SK-N-SH (cell line): Measurements from ENCODE around the gene RASA3. TPM values are rescaled to one million over a fixed set of nuclear protein-coding genes. Genes with fewer than 3 reads are reported as not detected.

Source experiments
- CTCF ChIA-PET: fragments of 300-600, 350-600 bp; formaldehyde crosslinking; extraction: SDS; loops from one replicate; lab custom pipeline; 2021; lab: Yijun Ruan, JAX
- POLR2A ChIA-PET: fragments of 350-600 bp; sonication (Branson Sonifier 250); formaldehyde crosslinking; extraction: SDS; loops from one replicate; lab custom pipeline; 2020; ENCODE audit warnings: antibody characterized with exemption, inconsistent platforms; lab: Yijun Ruan, JAX
- DNase-seq: peaks from one replicate; pipeline ENCODE4 v3.0.0; 2012
- H2AFZ ChIP-seq: fragments of 200-600 bp; sonication (generic); 2 replicates; pipeline ENCODE4 v1.8.1; 2016; ENCODE audit warnings: antibody characterized with exemption, mild to moderate bottlenecking, low read depth
- H3F3A ChIP-seq: fragments of 200-600 bp; sonication (generic); replicated peaks from 2 replicates; pipeline ENCODE3; 2016; ENCODE audit warnings: antibody characterized with exemption, mild to moderate bottlenecking; ENCODE audit not compliant: insufficient read depth
- H3K27ac ChIP-seq, 2 experiments: fragments of 200-500 bp in 1 of 2; fragments of 200-600 bp in 1 of 2; sonication (Bioruptor generic) in 1 of 2; sonication (generic), shearing (Covaris generic) in 1 of 2; 2 replicates each; pipeline versions ENCODE4 v1.5.1 to v1.6.1; 2014 to 2016; ENCODE audit warnings: low read depth in 2 of 2, inconsistent platforms in 1 of 2, low read length in 1 of 2, mild to moderate bottlenecking in 1 of 2, mixed read lengths in 1 of 2
- H3K27me3 ChIP-seq: fragments of 200-600 bp; sonication (generic), shearing (Covaris generic); 2 replicates; pipeline ENCODE4 v1.6.1; 2016; ENCODE audit warnings: mixed run types; ENCODE audit not compliant: insufficient read depth
- H3K36me3 ChIP-seq, 2 experiments: fragments of 200-500 bp in 1 of 2; fragments of 200-600 bp in 1 of 2; sonication (Bioruptor generic) in 1 of 2; sonication (generic) in 1 of 2; replicated peaks in 1 of 2; 2 replicates each; pipeline versions ENCODE3 to v1.5.1; 2014 to 2016; ENCODE audit warnings: low read length in 1 of 2, mild to moderate bottlenecking in 1 of 2; ENCODE audit not compliant: insufficient read depth in 2 of 2, control insufficient read depth in 1 of 2
- H3K4me1 ChIP-seq, 2 experiments: fragments of 200-500 bp in 1 of 2; fragments of 200-600 bp in 1 of 2; sonication (Bioruptor generic) in 1 of 2; sonication (generic), shearing (Covaris generic) in 1 of 2; 2 replicates each; pipeline versions ENCODE4 v1.5.1 to v1.6.1; 2014 to 2016; ENCODE audit warnings: low read depth in 1 of 2, low read length in 1 of 2, mixed run types in 1 of 2; ENCODE audit not compliant: insufficient read depth in 2 of 2, control insufficient read depth in 1 of 2
- H3K4me2 ChIP-seq: fragments of 200-600 bp; sonication (generic), shearing (Covaris generic); 2 replicates; pipeline ENCODE4 v1.6.1; 2017; ENCODE audit warnings: mixed run types
- H3K4me3 ChIP-seq, 2 experiments: fragments of 200-500 bp in 1 of 2; fragments of 200-600 bp in 1 of 2; sonication (Bioruptor generic) in 1 of 2; sonication (generic), shearing (Covaris generic) in 1 of 2; 2 replicates each; pipeline versions ENCODE4 v1.5.1 to v1.8.1; 2014 to 2016; ENCODE audit warnings: low read depth in 2 of 2, inconsistent platforms in 1 of 2, low read length in 1 of 2, mild to moderate bottlenecking in 1 of 2, mixed read lengths in 1 of 2, moderate library complexity in 1 of 2
- H3K79me2 ChIP-seq: fragments of 200-600 bp; sonication (generic); 2 replicates; pipeline ENCODE4 v1.8.1; 2017; ENCODE audit warnings: mild to moderate bottlenecking; ENCODE audit not compliant: insufficient read depth
- H3K9ac ChIP-seq: fragments of 200-600 bp; sonication (generic); 2 replicates; pipeline ENCODE4 v1.6.1; 2017; ENCODE audit warnings: mixed run types
- H3K9me2 ChIP-seq: fragments of 200-600 bp; sonication (generic); 2 replicates; pipeline ENCODE4 v1.6.1; 2017; ENCODE audit warnings: mixed run types
- H3K9me3 ChIP-seq: fragments of 200-600 bp; sonication (generic); 2 replicates; pipeline ENCODE4 v1.6.1; 2017; ENCODE audit warnings: mixed run types, mild to moderate bottlenecking, moderate library complexity
- H4K20me1 ChIP-seq: fragments of 200-600 bp; sonication (generic); 2 replicates; pipeline ENCODE4 v1.6.1; 2017; ENCODE audit warnings: mild to moderate bottlenecking, mixed run types; ENCODE audit not compliant: insufficient read depth
- CTCF ChIP-seq: fragments of 200-600 bp; sonication (generic); IDR thresholded peaks from 2 replicates; pipeline ENCODE4 v1.6.1; 2017; ENCODE audit warnings: antibody characterized with exemption, mild to moderate bottlenecking, moderate library complexity
- GABPA ChIP-seq: IDR thresholded peaks from 2 replicates; pipeline ENCODE4 v1.4.0; 2012; ENCODE audit warnings: low read depth, mild to moderate bottlenecking
- MEF2A ChIP-seq: IDR thresholded peaks from 2 replicates; pipeline ENCODE4 v1.4.0; 2012; ENCODE audit warnings: low read depth, borderline replicate concordance
- MXI1 ChIP-seq: IDR thresholded peaks from 2 replicates; pipeline ENCODE4 v1.6.1; 2012; ENCODE audit warnings: mild to moderate bottlenecking, low read depth, low read length, improper control_type of control experiment
- NRF1 ChIP-seq: IDR thresholded peaks from 2 replicates; pipeline ENCODE4 v1.6.1; 2012; ENCODE audit warnings: low read depth, mild to moderate bottlenecking, low read length
- POLR2AphosphoS5 ChIP-seq: IDR thresholded peaks from 2 replicates; pipeline ENCODE4 v1.6.1; 2012; ENCODE audit warnings: low read depth, low read length
- RAD21 ChIP-seq: IDR thresholded peaks from 2 replicates; pipeline ENCODE4 v1.6.1; 2012; ENCODE audit warnings: mild to moderate bottlenecking, low read length
- RXRA ChIP-seq: IDR thresholded peaks from 2 replicates; pipeline ENCODE4 v1.4.0; 2012; ENCODE audit warnings: low read depth, mild to moderate bottlenecking, borderline replicate concordance
- SIN3A ChIP-seq: IDR thresholded peaks from 2 replicates; pipeline ENCODE4 v1.6.1; 2012; ENCODE audit warnings: low read depth, mild to moderate bottlenecking, low read length, moderate library complexity, borderline replicate concordance
- SMC3 ChIP-seq: IDR thresholded peaks from 2 replicates; pipeline ENCODE4 v1.6.1; 2012; ENCODE audit warnings: low read depth, low read length, improper control_type of control experiment
- TAF1 ChIP-seq: IDR thresholded peaks from 2 replicates; pipeline ENCODE4 v1.6.1; 2012; ENCODE audit warnings: low read depth, mild to moderate bottlenecking, low read length, moderate library complexity, borderline replicate concordance
- TCF12 ChIP-seq: IDR thresholded peaks from 2 replicates; pipeline ENCODE4 v1.4.0; 2012
- USF1 ChIP-seq: IDR thresholded peaks from 2 replicates; pipeline ENCODE4 v1.4.0; 2012; ENCODE audit warnings: low read depth, borderline replicate concordance
- USF2 ChIP-seq: fragments of 150-350 bp; IDR thresholded peaks from 2 replicates; pipeline ENCODE4 v1.6.1; 2017; ENCODE audit warnings: antibody characterized with exemption, low read length, low read depth, borderline replicate concordance
- WGBS: methylation state at CpG from one replicate; pipeline ENCODE4 v1.1.6; 2017; ENCODE audit warnings: low lambda C conversion rate; 5-methylcytosine and 5-hydroxymethylcytosine counted together
- polyA plus RNA-seq, 3 experiments: library from polyadenylated mRNA; depleted of rRNA; stranded (reverse); fragments of >200 nt; gene quantifications; 2 replicates each; pipeline ENCODE4 v1.2.3, GENCODE V29; 2012

The RASA3 gene
- polyA plus RNA-seq (2012; rRNA removed) = 23.9 and 25.1 TPM in 2 replicates
- 17.3 and 20.8 TPM in 2 replicates for polyA plus RNA-seq (2012; cell fraction: cytosol; rRNA removed)
- 26.8 and 31.9 TPM in 2 replicates for polyA plus RNA-seq (2012; cell fraction: nucleus; rRNA removed)

DNA sequence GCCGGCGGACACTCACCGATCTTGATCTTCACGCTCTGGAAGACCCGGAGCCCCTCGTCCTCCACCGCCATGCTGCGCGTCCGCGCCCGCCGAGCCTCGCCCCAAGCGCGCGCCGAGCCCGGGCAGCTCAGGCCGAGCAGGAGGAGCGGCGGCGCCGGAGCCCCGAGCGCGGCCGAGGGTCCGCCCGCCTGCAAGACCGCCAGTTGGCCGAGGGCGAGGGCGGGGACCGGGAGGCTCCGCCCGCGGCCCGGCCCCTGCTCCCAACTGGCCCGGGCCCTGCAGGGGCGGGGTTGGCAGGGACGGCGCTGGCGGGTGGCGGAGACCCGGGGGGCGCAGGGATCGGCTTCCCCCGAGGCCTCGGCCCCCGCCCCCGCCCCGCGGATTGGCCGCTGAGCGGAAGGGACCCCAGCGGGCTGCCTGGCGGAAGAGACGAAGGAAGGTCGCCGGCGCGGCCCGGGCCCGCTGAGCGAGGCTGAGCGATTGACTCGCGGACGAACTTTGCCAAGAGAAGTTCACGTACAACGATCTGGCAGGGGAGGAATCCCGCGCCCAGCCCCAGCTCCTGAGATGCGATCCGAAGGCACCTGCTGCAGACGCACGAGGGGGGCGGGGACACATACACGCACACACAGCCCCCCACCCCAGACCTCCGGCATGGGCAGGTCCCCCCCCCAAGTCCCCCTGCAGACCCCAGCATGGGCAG is at the start of gene RASA3:
TSS of gene RASA3 (minus strand) at position 205 of the 703 bp plus-strand sequence. CDS start at position 71, 134 bp downstream.
- peaks cover 9% of the 10 kb centered on the region for H4K20me1 ChIP-seq
- TF ChIP-seq NRF1 (0 out of 2 replicates have a peak, but pooled peaks have one; percentile 4), RAD21 (no peak), SIN3A (no peak), TAF1 (peak; percentile 62; the same call in 1 of the 2 replicates), TCF12 (no peak), MXI1 (peak; percentile 55; the same call in 1 of the 2 replicates), SMC3 (no peak), POLR2AphosphoS5 (0 out of 2 replicates have a peak, but pooled peaks have one; percentile 13)
- peaks cover 24% of the 10 kb centered on the region for H3F3A ChIP-seq
- H3K4me3 ChIP-seq = peak within 1 kb of the TSS; percentile 84 to 99
- H3K4me2 ChIP-seq = peak within 1 kb of the TSS; percentile 97
- peak; percentile 99 for DNase-seq
- ChIA-PET POLR2A (no interaction called here), CTCF (interaction anchor here (2.2 kb wide), 1 partner anchor 312 kb away, joined by 7 read pairs; no protein-coding TSS in a partner anchor)
- no peaks in the 10 kb centered on the region for H3K9me3 ChIP-seq
- H3K9ac ChIP-seq = peak within 1 kb of the TSS; percentile 92
- WGBS = no CpG with 5 or more reads among the region's 81 CpGs
- H3K27me3 ChIP-seq = no peaks in the 10 kb centered on the region
- H3K4me1 ChIP-seq = peaks cover 31 to 32% of the 10 kb centered on the region in 2 experiments
- H3K9me2 ChIP-seq = no peaks in the 10 kb centered on the region
- H3K36me3 ChIP-seq = no peaks in the 10 kb centered on the region
- H3K79me2 ChIP-seq = peaks cover 47% of the 10 kb centered on the region
- peak within 1 kb of the TSS; percentile 95 to 97 for H3K27ac ChIP-seq
- H2AFZ ChIP-seq = no peak within 1 kb of the TSS

- CTCF ChIA-PET = no interaction called here
- Histone ChIP-seq H3K36me3 (no peaks in the 10 kb centered on the region), H3K79me2 (no peaks in the 10 kb centered on the region), H3F3A (no peaks in the 10 kb centered on the region), H3K27me3 (peaks cover 5% of the 10 kb centered on the region; the same call in 1 of the 2 replicates), H3K9me3 (no peaks in the 10 kb centered on the region), H3K4me3 (no peak within 1 kb of the TSS), H4K20me1 (no peaks in the 10 kb centered on the region), H3K9ac (no peak within 1 kb of the TSS), H2AFZ (no peak within 1 kb of the TSS), H3K4me1 (no peaks in the 10 kb centered on the region; a peak in 1 of 4 replicates), H3K9me2 (no peaks in the 10 kb centered on the region), H3K27ac (no peak within 1 kb of the TSS), H3K4me2 (no peak within 1 kb of the TSS)
- POLR2A ChIA-PET = no interaction called here
- TF ChIP-seq RXRA = no peak
- TF ChIP-seq SMC3 = no peak
- TF ChIP-seq POLR2AphosphoS5 = no peak
- TF ChIP-seq MXI1 = no peak
- no peak for TF ChIP-seq RAD21
- no peak for TF ChIP-seq MEF2A
- no peak for TF ChIP-seq USF2
- TF ChIP-seq CTCF = no peak
- no peak for TF ChIP-seq USF1
- TF ChIP-seq GABPA = no peak
- no peak for DNase-seq
- 61% methylated on average over 13 of the region's 13 CpGs for WGBS
Observed at GRCh38 chr13:114179087-114179658, 46.8 kb upstream of the RASA3 start, which contains the start of gene CFAP97D2. TSS of gene CFAP97D2 (plus strand) at chr13:114179257. CDS start at chr13:114179331, 74 bp downstream.
